Stomach (tissue), 9 donors: ENCODE results near the gene OTULIN. TPM values are rescaled to one million over a fixed set of nuclear protein-coding genes. Genes with fewer than 3 reads are reported as not detected.

Experiments used
- DNase-seq, 2 donors: peaks; one replicate each; pipeline versions ENCODE4 v3.0.0 to v3.0.0-alpha.2; 2013 to 2019
- H3K27ac ChIP-seq, 5 donors: fragments of 200-600 bp in 4 of 5; sonication (generic) in 4 of 5; one replicate each; pipeline ENCODE4 v1.5.1; 2013 to 2019; ENCODE audit warnings: mild to moderate bottlenecking in 1 of 5, moderate library complexity in 1 of 5
- H3K27me3 ChIP-seq, 3 donors: fragments of 200-600 bp; sonication (generic); one replicate each; pipeline ENCODE4 v1.5.1; 2017 to 2019; ENCODE audit warnings: mixed run types in 1 of 3
- H3K36me3 ChIP-seq, 4 donors: fragments of 200-600 bp; sonication (generic); 1 replicate in 3 of 4; 2 replicates in 1 of 4; pipeline ENCODE4 v1.5.1; 2016 to 2019
- H3K4me1 ChIP-seq, 4 donors: fragments of 200-600 bp; sonication (generic); one replicate each; pipeline ENCODE4 v1.5.1; 2016 to 2019
- H3K4me3 ChIP-seq, 4 donors: fragments of 200-600 bp; sonication (generic) in 3 of 4; one replicate each; pipeline ENCODE4 v1.5.1; 2016 to 2019; ENCODE audit warnings: mild to moderate bottlenecking in 1 of 4
- H3K9me3 ChIP-seq, 4 donors: fragments of 200-600 bp; sonication (generic); one replicate each; pipeline ENCODE4 v1.5.1; 2016 to 2019
- EP300 ChIP-seq: sonication (generic); formaldehyde crosslinking; IDR thresholded peaks from one replicate; pipeline ENCODE4 v1.6.1; 2017; ENCODE audit warnings: antibody characterized with exemption
- POLR2A ChIP-seq, 4 donors: fragments of 450-650 bp; IDR thresholded peaks; one replicate each; pipeline ENCODE4 v1.6.1; 2016; ENCODE audit warnings: antibody characterized with exemption in 4 of 4, control low read depth in 2 of 4, mild to moderate bottlenecking in 1 of 4, moderate library complexity in 1 of 4
- POLR2AphosphoS5 ChIP-seq, 3 donors: sonication (generic); formaldehyde crosslinking; IDR thresholded peaks; one replicate each; pipeline ENCODE4 v1.6.1; 2016; ENCODE audit warnings: antibody characterized with exemption in 3 of 3
- WGBS, 5 donors: extraction: QIAGEN DNeasy Blood & Tissue Kit in 3 of 5; methylation state at CpG; one replicate each; pipeline versions ENCODE4 v1.1.5 to v1.1.7; 2013 to 2018; 5-methylcytosine and 5-hydroxymethylcytosine counted together
- intact Hi-C: fragments of 100-400 bp; cut with DNase I; formaldehyde crosslinking; loops from one replicate; pipeline ENCODE4 v1.15.1; 2023; ENCODE audit warnings: low total_unique reads
- polyA plus RNA-seq, 3 donors: library from polyadenylated mRNA; stranded (reverse); fragments of 200-250 nt; gene quantifications; one replicate each; pipeline ENCODE4 v1.2.3, GENCODE V29; 2013
- total RNA-seq, 5 donors: library from RNA; depleted of rRNA; stranded (reverse); fragments of >200 nt; gene quantifications; one replicate each; pipeline versions ENCODE4 v1.1.0 to v1.2.3, GENCODE V29; 2014 to 2016
- TF ChIP-seq, protein P1 (sequence below), 7 experiments: fragments of 450-650 bp in 4 of 7; fragments of 200-600 bp in 3 of 7; sonication (generic) in 3 of 7; IDR thresholded peaks; one replicate each; pipeline ENCODE4 v1.5.1; 2016 to 2019; ENCODE audit warnings: antibody characterized with exemption in 7 of 7, control low read depth in 2 of 7, mild to moderate bottlenecking in 1 of 7
- donor health status: healthy with polysubstance abuse.
- donor health status: Bipolar disorder and iron deficiency.
- donor health status: healthy.

Gene OTULIN
- total and polyA plus RNA-seq, 8 donors, result 2.5 to 47.2 (median 13.7) TPM

DNA sequence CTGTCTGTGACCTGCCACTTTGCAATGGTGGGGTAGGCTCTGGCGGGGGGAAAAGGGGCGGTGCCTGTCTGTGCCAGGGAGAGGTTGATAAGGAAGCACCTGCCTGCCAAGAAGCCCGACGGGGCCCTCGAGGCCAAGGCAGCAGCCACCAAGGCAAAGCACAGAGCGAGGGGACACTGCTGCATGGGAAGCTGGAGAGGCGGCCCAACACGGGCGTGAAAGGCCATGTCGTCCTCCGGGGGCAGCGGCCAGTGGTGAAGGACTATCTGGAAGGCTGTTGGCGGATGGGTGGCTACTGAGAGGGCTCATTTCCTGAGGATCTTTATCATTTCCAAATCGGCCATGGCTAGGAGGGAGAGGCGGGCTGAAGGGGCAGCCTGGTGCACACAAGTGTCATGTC lies 66.4 kb downstream of the OTULIN start:
- intact Hi-C loops, result no loop called here
- WGBS, 5 donors, result 62 to 78% (median 72%) methylated on average over 15 of the region's 15 CpGs
- Histone ChIP-seq H3K4me1 (peaks cover 0 to 16% (median 10%) of the 10 kb centered on the region in 4 donors), H3K4me3 (no peak overlapping the region), H3K27ac (no peak overlapping the region), H3K27me3 (no peaks in the 10 kb centered on the region), H3K36me3 (peaks cover 0 to 41% (median 35%) of the 10 kb centered on the region in 4 donors), H3K9me3 (no peaks in the 10 kb centered on the region)
- DNase-seq, result no peak
- TF ChIP-seq, protein P1, sequence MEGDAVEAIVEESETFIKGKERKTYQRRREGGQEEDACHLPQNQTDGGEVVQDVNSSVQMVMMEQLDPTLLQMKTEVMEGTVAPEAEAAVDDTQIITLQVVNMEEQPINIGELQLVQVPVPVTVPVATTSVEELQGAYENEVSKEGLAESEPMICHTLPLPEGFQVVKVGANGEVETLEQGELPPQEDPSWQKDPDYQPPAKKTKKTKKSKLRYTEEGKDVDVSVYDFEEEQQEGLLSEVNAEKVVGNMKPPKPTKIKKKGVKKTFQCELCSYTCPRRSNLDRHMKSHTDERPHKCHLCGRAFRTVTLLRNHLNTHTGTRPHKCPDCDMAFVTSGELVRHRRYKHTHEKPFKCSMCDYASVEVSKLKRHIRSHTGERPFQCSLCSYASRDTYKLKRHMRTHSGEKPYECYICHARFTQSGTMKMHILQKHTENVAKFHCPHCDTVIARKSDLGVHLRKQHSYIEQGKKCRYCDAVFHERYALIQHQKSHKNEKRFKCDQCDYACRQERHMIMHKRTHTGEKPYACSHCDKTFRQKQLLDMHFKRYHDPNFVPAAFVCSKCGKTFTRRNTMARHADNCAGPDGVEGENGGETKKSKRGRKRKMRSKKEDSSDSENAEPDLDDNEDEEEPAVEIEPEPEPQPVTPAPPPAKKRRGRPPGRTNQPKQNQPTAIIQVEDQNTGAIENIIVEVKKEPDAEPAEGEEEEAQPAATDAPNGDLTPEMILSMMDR (IDR thresholded peaks at IDR 0.05), result no peak
- TF ChIP-seq EP300 (no peak), POLR2A (IDR thresholded peaks at IDR 0.05) (no peak), POLR2AphosphoS5 (IDR thresholded peaks at IDR 0.05) (no peak)

DNA sequence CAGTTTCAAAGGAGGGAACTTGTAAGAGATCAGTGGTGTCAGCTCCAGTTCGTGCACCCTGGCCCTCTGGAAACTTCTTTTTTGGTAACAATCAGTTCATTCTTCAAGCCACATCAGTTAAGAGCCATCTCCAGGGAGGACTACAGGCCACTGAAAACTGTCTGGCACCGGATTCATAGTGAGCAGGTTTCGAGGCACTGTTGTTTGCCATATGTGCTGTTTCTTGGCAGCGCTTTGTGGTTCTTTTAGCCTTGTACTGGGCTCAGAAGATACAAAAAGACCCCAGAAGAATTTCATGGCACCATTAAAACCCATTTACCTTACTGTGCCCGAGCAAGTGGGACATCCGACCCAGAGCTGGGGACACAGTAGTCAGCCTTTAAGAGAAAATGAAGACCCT lies 68.5 kb downstream of the OTULIN start:
- intact Hi-C loops, result no loop called here
- no peak for DNase-seq
- Histone ChIP-seq H3K9me3 (no peaks in the 10 kb centered on the region), H3K36me3 (peaks cover 0 to 51% (median 44%) of the 10 kb centered on the region in 4 donors), H3K4me1 (peaks cover 0 to 6% (median 2%) of the 10 kb centered on the region in 4 donors), H3K27me3 (no peaks in the 10 kb centered on the region), H3K4me3 (no peak overlapping the region), H3K27ac (no peak overlapping the region)
- 88 to 96% (median 96%) methylated on average over 6 of the region's 6 CpGs for WGBS, 5 donors
- TF ChIP-seq EP300 (no peak), POLR2AphosphoS5 (IDR thresholded peaks at IDR 0.05) (no peak), POLR2A (IDR thresholded peaks at IDR 0.05) (no peak)
- TF ChIP-seq, protein P1 (IDR thresholded peaks at IDR 0.05), result no peak

DNA sequence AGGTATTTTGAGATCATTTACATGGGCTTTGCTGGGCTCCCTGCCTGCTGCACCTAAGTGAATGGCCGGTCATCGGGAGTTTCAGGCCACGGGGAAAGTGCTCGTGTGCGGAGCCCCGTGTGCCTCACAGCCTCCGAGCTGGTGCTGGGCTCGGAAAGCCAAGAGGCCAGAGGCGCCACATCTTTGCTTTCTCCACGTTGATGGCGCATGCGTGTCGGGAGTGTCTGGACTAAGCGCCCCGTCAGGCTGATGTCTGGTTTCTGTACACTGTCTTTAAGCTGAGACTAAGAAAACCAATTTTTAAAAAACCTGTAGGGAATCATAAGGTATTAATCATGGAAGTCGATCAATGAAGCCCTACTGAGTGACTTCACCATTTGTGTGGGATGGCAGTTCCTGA lies 69.1 kb downstream of the OTULIN start:
- H3K27me3 ChIP-seq, result no peaks in the 10 kb centered on the region
- peaks cover 0 to 58% (median 48%) of the 10 kb centered on the region in 4 donors for H3K36me3 ChIP-seq
- WGBS, 5 donors, result 97 to 99% (median 98%) methylated on average over 16 of the region's 16 CpGs
- H3K4me1 ChIP-seq, result no peaks in the 10 kb centered on the region
- intact Hi-C loops, result no loop called here
- H3K4me3 ChIP-seq, result no peak overlapping the region
- no peak for DNase-seq
- no peak overlapping the region for H3K27ac ChIP-seq
- no peak for TF ChIP-seq POLR2A (IDR thresholded peaks at IDR 0.05)
- TF ChIP-seq, protein P1 (IDR thresholded peaks at IDR 0.05), result no peak
- H3K9me3 ChIP-seq, result no peaks in the 10 kb centered on the region

DNA sequence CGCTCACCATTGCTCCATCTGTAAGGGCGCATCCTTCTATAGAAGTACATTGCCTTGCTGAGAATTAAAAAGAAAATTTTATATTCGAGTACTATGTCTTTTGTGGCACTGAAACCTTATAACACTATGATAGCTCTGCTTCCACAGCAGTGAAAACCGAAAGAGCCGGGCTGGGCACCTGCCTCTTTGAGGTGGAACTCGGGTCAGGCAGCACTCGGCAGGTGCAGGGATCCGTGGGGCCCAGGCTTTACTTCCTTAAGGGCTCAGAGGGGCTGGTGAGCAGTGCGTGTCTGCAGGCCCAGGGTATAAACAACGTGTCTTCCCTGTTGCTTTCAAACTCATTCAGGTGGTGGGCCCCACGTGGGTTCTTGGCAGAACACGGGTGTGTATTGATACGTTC lies 69.9 kb downstream of the OTULIN start:
- peaks cover 0 to 63% (median 52%) of the 10 kb centered on the region in 4 donors for H3K36me3 ChIP-seq
- no peak for DNase-seq
- 83 to 95% (median 90%) methylated on average over 13 of the region's 13 CpGs for WGBS, 5 donors
- H3K4me3 ChIP-seq, result no peak overlapping the region
- no peaks in the 10 kb centered on the region for H3K9me3 ChIP-seq
- no peak overlapping the region for H3K27ac ChIP-seq
- no peaks in the 10 kb centered on the region for H3K27me3 ChIP-seq
- H3K4me1 ChIP-seq, result no peaks in the 10 kb centered on the region
- TF ChIP-seq EP300 (no peak), POLR2A (IDR thresholded peaks at IDR 0.05) (no peak), POLR2AphosphoS5 (IDR thresholded peaks at IDR 0.05) (no peak)
- TF ChIP-seq, protein P1 (IDR thresholded peaks at IDR 0.05), result no peak
- intact Hi-C loops, result no loop called here
